HG03196 (cell line): ENCODE results near the gene STRADB.
A peak's percentile ranks its signal among the peaks of the same experiment; 100 is the strongest.
"Not testable (repeated sequence)": the region's sequence is repeated elsewhere in the genome, so short reads cannot be mapped to it uniquely, and the experiment has no call there.

Experiments
- ATAC-seq: cut with Tn5 transposase; IDR thresholded peaks from one replicate; pipeline ENCODE4 v1.9.1; 2021; ENCODE audit not compliant: unreplicated experiment

STRADB gene

DNA sequence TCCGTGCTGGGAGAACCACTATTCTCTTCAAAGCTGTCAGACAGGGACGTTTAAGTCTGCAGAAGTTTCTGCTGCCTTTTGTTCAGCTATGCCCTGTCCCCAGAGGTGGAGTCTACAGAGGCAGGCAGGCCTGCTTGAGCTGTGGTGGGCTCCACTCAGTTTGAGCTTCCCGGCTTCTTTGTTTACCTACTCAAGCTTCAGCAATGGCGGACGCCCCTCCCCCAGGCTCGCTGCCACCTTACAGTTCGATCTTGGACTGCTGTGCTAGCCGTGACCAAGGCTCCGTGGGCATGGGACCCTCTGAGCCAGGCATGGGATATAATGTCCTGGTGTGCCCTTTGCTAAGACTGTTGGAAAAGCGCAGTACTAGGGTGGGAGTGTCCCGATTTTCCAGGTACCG is 21.2 kb upstream of the STRADB start:
- not testable (repeated sequence) for ATAC-seq

DNA sequence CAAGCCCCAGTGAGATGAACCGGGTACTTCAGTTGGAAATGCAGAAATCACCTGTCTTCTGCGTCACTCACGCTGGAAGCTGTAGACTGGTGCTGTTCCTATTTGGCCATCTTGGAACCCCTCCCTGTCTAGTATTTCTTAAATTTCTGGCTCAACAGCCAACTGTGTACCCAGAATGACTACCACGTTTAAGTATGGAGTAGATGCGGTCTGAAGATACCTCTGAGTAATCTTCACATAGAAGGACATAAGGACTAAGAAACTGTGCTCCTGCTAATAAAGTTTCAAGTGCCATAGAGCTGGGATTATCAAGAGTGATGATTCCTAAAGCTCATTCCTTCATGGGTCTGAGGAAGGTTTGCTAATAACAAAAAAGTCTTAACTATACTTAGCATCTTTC is 20.7 kb upstream of the STRADB start:
- no peak for ATAC-seq

DNA sequence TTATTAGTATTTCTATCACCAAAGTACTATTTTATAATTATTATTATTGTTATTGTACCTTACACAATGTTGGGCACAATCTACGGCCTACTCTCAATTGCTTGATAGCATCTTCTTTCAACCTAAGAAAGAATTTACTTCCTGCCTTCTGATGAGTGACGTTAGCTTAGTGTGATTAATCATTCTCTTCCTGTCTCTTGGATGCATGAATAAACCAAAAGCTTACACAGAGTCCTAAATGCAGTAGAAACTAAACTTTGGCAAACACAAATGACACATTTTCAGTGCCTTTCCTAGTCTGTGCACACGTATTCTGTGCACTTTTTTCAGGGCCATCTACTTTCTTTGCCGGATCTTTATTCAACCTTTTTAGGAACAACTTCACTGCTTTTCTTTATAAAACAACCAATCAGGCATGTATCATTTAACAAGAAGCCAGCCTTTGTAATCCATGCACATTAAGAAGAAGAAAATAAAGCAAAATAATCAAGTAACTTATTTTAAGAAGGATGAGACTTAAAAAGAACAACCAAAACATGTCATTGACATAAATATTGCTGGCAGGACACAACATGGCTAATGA is 19.4 kb upstream of the STRADB start:
- ATAC-seq: no peak

DNA sequence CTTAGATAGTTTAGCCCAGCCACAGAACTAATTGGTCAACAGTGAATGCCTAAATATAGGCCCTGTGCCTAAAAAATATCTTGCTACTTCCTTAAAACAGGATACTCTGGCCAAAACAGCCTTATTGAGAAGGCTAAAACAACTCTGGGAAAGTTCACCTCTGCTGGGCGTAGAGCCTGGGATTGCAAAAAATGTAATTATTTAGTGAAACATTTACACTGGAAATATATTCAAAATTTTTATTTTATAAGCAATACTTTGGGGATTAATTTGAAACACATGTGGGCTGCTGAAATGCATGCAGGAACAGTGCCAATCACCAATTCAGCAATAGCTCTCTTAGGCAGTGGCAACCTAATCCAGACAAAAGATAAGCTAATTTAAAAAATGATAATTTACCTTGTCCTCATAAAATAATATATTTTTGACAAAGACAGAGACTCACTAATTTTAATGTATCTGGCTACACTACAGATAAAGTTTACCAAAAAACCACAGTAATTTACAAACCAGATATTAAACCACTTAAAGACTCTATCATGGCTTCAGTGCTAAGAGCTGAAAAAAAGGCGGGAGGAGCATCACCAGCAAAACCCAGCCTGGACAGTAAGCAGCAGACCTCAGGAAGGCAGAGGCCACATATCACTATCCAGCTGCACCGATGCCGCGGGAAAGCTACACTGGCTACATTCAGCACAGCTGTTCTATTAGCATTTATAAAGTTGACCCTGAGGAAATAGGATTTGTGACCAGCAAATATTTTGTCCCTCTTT is 18.7 kb upstream of the STRADB start:
- ATAC-seq: no peak

DNA sequence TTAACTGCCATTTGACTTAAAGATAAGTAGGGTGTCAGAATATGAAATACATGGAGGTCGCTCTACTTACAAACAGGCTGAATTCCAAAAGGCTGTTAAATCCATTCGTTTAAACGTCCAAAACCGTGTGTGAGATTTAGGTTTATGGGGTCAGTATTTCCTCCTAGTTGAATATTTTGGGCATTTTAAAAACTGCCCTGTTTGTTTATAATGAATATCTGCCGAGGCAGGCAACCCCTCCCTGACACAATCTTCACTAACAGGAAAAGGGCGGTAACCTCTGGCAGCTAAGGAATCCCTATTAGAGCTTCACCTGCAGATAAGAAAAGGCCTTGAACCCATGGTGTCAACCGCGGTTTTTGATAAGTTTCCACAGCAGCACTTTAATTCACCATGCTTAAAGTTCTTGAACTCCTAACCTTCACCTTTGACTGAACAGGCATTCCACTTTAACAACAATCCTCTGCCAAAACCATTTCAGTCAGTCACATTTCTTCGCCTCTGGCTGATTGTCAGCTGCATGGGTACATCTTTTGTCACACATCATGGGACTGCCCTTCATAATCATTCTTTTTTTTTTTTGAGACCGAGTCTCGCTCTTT is 18.0 kb upstream of the STRADB start:
- ATAC-seq: no peak

DNA sequence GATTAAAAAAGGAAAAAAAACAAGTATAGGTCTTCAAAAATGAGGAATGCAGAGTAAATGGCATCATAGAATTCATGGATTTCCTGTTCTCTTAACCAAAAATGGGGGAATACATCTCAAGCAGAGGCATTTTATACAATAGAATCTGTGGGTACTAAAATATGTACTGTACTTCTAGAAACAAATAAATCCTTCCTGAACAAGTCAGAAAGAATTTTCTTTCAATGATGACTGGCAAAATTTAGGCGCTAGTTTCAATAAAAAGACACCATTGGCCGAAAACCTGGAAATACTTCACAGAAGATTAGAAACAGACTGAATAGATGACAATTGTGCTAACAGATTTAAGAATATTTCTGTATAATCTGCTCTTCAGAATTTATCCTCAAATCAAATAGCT is 15.4 kb upstream of the STRADB start:
- ATAC-seq: no peak

DNA sequence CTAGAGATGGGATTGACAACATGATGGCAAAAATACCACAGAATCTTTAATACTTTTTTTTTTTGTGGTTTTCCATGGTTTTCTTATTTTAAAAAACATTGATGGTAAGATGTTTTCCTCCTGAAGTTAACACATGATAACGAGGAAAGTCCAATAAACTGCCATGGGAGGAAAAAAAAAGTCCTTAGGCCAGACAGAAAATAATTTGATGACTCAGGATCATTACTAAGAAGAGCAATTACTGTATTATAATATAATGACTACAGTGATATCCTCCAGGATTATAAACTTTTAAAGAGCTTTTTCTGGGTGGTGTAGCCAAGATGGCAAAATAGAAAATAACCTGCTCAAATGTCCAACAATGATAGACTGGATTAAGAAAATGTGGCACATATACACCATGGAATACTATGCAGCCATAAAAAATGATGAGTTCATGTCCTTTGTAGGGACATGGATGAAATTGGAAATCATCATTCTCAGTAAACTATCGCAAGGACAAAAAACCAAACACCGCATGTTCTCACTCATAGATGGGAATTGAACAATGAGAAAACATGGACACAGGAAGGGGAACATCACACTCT is 12.1 kb upstream of the STRADB start:
- ATAC-seq: not testable (repeated sequence)

DNA sequence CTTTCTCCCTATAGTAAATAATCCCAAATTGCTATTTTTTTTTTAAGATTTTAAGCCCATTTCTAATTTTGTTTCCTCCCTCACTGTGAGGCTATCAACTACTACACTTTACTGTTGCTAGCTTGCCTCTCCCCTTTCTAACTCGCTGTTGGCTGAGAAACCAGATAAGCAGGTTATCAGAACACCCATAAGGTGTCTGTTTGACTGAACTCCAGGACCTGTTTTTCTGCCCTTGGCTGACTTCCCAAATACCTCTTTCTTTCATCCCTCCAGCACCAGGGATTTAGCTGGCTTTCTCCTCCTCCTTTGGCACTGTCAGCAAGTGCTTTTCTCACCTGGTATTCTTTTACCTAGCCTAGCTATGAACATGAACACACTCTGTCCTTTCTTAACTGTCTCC is 11.4 kb upstream of the STRADB start:
- no peak for ATAC-seq

DNA sequence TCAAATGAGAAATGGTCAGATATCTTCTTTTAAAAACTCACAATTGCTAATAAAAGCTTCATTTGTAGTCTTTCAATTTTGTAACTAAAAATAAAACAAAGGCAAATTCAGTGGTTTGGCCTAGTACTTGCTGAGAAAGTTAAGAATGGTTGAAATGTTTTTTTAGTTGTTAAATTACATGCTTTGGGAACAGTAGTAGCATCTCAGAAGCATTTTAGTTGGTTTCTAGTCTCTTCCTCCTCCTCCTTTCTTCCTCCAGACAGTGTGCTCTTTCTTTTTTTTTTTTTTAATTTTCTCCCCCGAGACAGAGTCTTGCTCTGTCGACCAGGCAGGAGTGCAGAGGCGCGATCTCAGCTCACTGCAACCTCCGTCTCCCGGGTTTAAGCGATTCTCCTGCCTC is 10.1 kb upstream of the STRADB start:
- ATAC-seq: no peak

DNA sequence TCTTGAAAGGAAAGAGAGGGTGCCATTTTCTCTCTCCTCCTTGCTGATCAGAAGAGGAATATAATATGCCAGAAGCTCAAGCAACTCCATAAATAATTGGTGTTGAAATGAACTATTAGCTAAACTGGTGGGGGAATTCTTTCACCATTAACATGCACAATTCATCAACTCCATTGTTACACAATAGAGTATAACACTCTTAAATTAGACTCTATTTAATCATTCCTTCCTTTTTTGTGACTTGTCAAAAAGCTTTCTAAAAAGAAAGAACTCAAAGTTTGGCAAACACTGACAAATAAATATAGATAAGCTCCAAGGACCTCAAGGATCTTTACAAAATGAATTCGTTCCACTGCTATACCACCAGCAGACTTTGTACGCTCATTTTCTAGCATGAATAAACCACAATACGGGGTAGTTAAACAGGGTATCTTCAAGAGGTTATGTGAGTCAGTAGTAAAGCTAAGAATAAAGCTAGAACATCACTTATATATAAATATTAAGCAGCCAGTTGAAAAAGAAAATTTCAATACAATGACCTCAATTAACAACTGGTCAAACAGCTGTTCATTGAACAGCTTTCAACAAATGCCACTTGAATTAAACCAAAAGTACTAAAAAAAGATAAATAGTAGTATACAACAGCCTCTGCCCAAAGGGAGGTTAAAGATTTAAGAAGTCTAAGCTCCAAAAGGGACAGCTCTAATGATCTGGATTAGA is 6.6 kb upstream of the STRADB start:
- no peak for ATAC-seq

DNA sequence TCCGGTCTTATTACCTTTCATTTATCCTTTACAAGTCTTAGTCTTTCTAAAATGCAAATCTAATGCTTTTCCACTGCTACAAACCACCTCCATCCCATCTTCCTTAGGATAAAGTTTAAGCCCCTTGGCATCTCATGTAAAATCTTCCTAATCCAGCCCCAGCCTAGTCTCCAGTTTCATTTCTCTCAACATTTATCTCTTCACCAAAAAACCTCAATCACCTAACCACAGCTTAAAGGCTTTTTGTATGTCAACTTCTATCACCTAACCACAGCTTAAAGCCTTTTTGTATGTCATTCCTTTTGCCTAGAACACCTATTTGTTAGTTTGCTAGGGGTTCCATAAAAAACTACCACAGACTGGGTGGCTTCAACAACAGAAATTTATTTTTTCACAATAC is 4.5 kb upstream of the STRADB start:
- no peak for ATAC-seq

DNA sequence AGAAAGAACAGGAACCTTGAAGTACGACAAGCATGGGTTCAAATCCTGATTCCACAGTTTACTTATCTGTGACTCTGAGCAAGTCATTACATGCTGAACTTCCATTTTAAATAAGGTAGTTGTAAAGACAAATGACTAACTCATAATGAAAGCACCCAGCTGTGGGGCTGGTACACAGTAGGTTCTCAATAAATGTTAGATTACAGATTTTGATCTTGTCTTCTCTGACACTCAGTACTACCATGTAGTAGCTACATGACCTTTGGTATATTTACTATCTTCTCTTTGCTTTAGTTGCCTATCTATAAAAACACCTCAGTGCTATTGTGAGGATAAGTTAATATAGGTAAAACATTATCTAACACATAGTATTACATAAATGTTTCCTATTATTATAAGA is 3.5 kb upstream of the STRADB start:
- ATAC-seq: no peak

DNA sequence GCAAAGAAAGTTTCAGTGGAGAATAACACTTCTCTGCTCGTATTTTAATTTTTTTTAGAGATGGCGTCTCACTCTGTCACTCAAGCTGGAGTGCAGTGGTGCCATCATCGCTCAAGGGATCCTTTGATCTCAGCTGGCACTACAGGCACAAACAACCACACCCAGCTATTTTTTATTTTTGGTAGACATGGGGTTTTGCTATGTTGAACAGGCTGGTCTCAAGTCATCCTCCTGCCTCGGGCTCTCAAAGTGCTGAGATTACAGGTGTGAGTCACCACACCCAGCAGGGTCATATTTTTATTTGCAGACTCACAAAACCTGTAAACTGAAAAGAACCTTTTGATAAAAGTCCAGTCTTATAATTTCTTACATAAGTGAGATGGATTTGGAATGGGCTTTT is 2.8 kb upstream of the STRADB start:
- no peak for ATAC-seq

DNA sequence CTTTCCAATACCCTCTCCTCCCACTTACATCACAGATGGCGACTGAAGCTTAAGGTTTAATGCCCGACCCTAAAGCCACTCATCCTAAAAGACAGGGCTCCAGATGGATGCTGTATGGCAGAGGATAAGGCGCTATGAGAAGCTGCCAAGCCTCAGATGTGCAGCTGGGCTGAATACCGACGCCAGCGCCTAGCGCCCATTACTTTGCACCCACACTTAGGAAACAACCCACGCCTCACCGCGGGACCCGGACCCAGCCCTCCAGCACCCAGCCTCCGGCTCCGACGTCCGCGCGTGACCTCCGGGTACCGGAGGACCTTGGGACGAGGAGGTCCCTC is 617 bp upstream of the STRADB start:
- peak; percentile 26 for ATAC-seq

DNA sequence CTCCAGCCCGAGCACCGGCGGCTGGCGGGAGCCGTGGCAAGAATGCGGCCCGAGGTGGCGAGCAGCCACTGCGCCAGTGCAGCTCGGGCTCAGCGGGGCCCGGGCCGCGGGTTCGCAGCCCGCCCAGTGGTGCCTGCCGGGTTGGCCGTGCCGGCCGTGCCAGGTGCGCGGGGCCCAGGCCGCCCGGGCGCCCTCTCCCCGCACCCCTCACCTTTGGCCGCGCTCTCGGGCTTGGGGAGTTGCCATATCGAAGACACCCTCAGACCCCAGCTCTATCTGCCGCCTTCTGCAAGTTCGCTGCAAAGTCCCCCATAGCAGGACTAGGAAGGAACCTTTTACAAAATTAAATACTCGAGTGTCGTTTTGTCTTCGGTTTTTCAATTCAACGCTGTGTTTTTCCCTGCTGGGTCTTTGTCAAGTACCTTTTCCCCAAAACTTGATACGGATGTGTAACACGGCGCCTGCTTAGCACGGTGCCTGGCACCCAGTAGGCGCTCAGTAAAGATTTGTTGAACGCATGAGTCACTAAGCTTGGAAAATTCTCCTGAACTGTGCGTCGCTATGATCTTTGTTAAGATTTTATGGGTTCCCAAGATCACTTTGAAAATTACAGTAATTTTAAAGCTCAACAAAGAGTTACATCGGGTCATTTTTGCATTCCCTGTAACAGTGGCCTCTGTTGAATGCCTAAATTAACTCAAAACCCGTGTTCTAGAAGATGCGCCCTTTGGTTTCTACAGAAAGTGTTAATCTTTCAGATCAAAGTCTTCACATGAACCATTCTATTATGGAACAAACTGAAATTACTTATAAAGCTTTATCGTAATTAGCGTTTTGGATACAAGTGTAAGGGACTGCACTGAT is 750 bp downstream of the STRADB start:
- ATAC-seq: no peak

DNA sequence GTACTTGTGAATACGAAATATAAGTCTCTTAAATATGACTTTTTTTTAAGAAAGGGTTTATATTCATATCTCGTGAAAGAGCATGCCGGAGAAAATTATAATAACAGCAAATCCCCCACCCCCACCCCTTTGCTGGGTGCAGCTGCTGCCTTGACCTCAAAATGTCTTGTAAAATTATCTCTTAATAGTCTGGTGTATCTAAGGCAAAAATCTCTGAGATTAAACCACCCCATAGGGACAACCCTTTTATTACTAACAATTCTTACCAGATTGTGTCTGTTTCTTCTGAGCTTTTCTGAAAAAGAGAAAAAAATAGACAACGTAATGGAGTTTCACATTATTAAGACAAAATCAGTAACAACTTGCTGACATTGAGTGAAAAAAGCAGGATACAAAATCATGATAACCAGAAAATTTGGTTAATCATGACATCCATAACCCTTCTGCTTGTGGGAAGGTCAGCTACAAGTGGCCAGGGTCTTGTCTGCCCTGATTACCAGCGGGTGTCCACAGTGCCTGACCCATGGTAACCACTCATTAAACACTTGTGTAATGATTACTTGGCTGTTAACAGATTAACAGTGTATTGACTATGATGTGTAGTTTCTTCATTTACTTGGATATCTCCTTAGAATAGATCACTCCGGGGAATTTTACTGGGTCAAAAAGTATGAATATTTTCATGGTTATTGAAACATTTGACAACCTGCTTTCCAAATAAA is 1.5 kb downstream of the STRADB start:
- ATAC-seq: no peak

DNA sequence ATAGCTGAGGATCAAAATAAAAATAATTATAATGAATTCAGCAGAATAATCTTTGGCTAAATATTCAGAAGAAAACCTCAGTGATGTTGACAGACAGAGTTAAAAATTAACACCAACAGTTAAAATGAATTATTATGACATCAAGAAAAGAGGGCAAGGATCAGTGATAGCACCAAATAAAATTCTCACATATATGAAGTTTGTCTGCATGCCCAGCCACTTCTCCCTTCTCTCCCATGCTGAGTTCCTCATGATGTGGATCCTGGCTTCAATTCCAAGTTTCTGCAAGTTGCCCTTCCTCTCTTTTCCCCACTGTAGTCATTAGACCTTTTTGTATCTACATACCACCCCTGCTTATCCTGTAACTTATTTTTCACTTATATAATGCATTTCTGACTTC is 6.8 kb downstream of the STRADB start:
- ATAC-seq: no peak

DNA sequence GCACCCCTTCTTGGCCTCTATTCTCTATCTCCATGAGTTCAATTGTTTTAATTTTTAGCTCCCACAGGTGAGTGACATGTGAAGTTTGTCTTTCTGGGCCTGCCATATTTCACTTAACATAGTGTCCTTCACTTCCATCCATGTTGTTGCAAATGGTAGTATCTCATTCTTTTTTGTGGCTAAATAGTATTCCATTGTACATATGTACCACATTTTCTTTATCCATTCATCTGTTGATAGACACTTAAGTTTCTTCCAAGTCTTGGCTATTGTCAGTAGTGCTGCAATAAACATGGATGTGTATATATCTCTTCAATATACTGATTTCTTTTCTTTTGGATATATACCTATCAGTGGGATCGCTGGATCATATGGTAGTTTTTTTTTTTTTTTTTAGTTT is 9.0 kb downstream of the STRADB start:
- no peak for ATAC-seq

DNA sequence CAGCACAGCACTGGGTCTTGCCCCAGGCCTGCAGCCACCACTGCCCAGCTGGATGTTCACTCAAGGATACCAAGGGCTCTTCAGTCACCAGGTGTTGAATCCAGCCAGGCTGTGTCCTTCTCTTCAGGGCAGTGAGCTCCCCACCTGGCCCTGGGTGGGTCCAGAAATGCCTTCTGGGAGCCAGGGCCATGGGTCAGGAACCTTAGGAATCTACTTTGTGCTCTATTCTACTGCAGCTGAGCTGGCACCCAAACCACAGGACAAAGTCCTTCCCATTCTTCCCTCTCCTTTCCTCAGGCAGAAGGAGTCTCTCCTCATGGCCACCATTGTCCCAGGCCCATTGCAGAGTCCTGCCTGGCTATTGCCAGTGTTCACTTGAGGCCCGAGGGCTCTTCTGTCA is 13.0 kb downstream of the STRADB start:
- ATAC-seq: no peak

DNA sequence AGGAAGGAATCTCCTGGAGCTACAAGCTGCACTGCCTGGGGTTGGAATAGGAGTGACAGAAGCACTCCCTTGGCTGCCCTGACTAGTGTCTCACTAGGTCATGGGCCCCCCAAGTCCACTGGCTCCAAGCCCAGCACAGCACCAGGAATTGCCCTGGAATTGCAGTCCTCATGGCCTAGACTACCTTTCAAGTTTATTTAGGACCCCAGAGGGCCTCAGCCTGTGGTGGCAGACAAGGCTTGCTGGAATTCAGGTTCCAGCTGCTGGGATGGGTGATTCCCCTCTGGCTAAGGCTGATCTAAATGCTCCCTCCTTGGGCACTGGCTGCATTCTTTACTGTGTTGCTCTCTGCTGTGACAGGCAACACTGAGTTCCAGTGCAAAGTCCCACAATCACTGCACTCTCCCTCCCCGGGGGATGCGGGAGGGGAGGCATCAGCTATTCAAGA is 14.0 kb downstream of the STRADB start:
- ATAC-seq: no peak
